HepG2 (cell line): Measurements from ENCODE around the gene TCF20. TPM values are rescaled to one million over a fixed set of nuclear protein-coding genes. Genes with fewer than 3 reads are reported as not detected.

ENCODE experiments used
- ATF7-NPFF ChIP-seq: sonication (generic); formaldehyde crosslinking; IDR thresholded peaks from 2 replicates; pipeline ENCODE4 v1.8.1; 2023; ENCODE audit warnings: mild to moderate bottlenecking, low read depth, missing genetic modification reagents, moderate library complexity
- GPBP1L1 ChIP-seq: sonication (generic); formaldehyde crosslinking; IDR thresholded peaks from 2 replicates; pipeline ENCODE4 v1.5.0; 2020; ENCODE audit warnings: mild to moderate bottlenecking, missing genetic modification reagents
- MEIS2 ChIP-seq: sonication (generic); formaldehyde crosslinking; IDR thresholded peaks from 2 replicates; pipeline ENCODE4 v1.9.0; 2021; ENCODE audit warnings: mild to moderate bottlenecking, missing genetic modification reagents
- NFKB2 ChIP-seq: sonication (generic); formaldehyde crosslinking; IDR thresholded peaks from 2 replicates; pipeline ENCODE4 v1.4.0; 2020; ENCODE audit warnings: missing genetic modification reagents, borderline replicate concordance
- SSRP1 ChIP-seq: IDR thresholded peaks from 2 replicates; pipeline ENCODE4 v1.6.1; 2016; ENCODE audit warnings: control low read depth
- TRIM24 ChIP-seq: sonication (generic); formaldehyde crosslinking; IDR thresholded peaks from 2 replicates; pipeline ENCODE4 v1.8.0; 2022; ENCODE audit warnings: mild to moderate bottlenecking, missing genetic modification reagents
- ZBTB34 ChIP-seq: sonication (generic); formaldehyde crosslinking; IDR thresholded peaks from 2 replicates; pipeline ENCODE4 v1.8.0; 2022; ENCODE audit warnings: mild to moderate bottlenecking, missing genetic modification reagents
- ZMYM2 ChIP-seq: sonication (generic); formaldehyde crosslinking; IDR thresholded peaks from 2 replicates; pipeline ENCODE4 v1.8.0; 2022; ENCODE audit warnings: mild to moderate bottlenecking, missing genetic modification reagents
- ZNF512 ChIP-seq: sonication (generic); formaldehyde crosslinking; IDR thresholded peaks from 2 replicates; pipeline ENCODE4 v1.4.0; 2020; ENCODE audit warnings: mild to moderate bottlenecking, missing genetic modification reagents
- ZNF607 ChIP-seq: sonication (generic); formaldehyde crosslinking; IDR thresholded peaks from 2 replicates; pipeline ENCODE4 v1.5.1; 2020; ENCODE audit warnings: missing genetic modification reagents, mild to moderate bottlenecking, borderline replicate concordance
- ZNF644 ChIP-seq: IDR thresholded peaks from 2 replicates; pipeline ENCODE4 v1.6.1; 2016; ENCODE audit warnings: low read depth
- ZNF652 ChIP-seq: IDR thresholded peaks from 2 replicates; pipeline ENCODE4 v1.6.1; 2016; ENCODE audit warnings: low read depth, borderline replicate concordance
- ZNF691 ChIP-seq: sonication (generic); formaldehyde crosslinking; IDR thresholded peaks from 2 replicates; pipeline ENCODE4 v1.4.0; 2020; ENCODE audit warnings: missing genetic modification reagents, low read depth, mild to moderate bottlenecking, borderline replicate concordance
- ZNF83 ChIP-seq: sonication (generic); formaldehyde crosslinking; IDR thresholded peaks from 2 replicates; pipeline ENCODE4 v1.4.0; 2020; ENCODE audit warnings: missing genetic modification reagents, mild to moderate bottlenecking, borderline replicate concordance
- ZNF891 ChIP-seq: sonication (generic); formaldehyde crosslinking; IDR thresholded peaks from 2 replicates; pipeline ENCODE4 v1.5.0; 2020; ENCODE audit warnings: mild to moderate bottlenecking, missing genetic modification reagents
- polyA plus RNA-seq, 8 experiments: library from polyadenylated mRNA; depleted of rRNA in 3 of 8; stranded (reverse) in 7 of 8; unstranded in 1 of 8; fragments of >200 nt; fragmentation: Illumina TruSeq in 4 of 8; extraction: Trizol in 4 of 8; gene quantifications; 2 replicates each; pipeline versions ENCODE4 v1.2.1 to v1.2.3, GENCODE V29; 2011 to 2016; ENCODE audit warnings: low read depth in 4 of 8, missing spikeins in 1 of 8, mixed read lengths in 1 of 8; ENCODE audit not compliant: insufficient read depth in 1 of 8
- total RNA-seq, 5 experiments: library from RNA; depleted of rRNA; stranded (reverse); fragments of >200 nt; fragmentation: Illumina TruSeq; extraction: Trizol; gene quantifications; 2 replicates each; pipeline ENCODE4 v1.2.3, GENCODE V29; 2016; ENCODE audit warnings: low read depth in 1 of 5
- TF ChIP-seq, protein P1 (sequence below): sonication (generic); formaldehyde crosslinking; IDR thresholded peaks from 2 replicates; pipeline ENCODE4 v1.4.0; 2020; ENCODE audit warnings: missing genetic modification reagents
- TF ChIP-seq, protein P2 (sequence below): sonication (generic); formaldehyde crosslinking; IDR thresholded peaks from 2 replicates; pipeline ENCODE4 v1.4.0; 2020; ENCODE audit warnings: mild to moderate bottlenecking, missing genetic modification reagents
- TF ChIP-seq, protein P3 (sequence below): sonication (generic); formaldehyde crosslinking; IDR thresholded peaks from 2 replicates; pipeline ENCODE4 v1.9.0; 2022; ENCODE audit warnings: missing genetic modification reagents, mild to moderate bottlenecking, borderline replicate concordance

TCF20 gene
- total and polyA plus RNA-seq, 2 of the 13 experiments (the other 11 are each of a cell fraction or from before 2014, with no cell fraction given), result 12.8 to 23.7 TPM

- TF ChIP-seq, protein P1, sequence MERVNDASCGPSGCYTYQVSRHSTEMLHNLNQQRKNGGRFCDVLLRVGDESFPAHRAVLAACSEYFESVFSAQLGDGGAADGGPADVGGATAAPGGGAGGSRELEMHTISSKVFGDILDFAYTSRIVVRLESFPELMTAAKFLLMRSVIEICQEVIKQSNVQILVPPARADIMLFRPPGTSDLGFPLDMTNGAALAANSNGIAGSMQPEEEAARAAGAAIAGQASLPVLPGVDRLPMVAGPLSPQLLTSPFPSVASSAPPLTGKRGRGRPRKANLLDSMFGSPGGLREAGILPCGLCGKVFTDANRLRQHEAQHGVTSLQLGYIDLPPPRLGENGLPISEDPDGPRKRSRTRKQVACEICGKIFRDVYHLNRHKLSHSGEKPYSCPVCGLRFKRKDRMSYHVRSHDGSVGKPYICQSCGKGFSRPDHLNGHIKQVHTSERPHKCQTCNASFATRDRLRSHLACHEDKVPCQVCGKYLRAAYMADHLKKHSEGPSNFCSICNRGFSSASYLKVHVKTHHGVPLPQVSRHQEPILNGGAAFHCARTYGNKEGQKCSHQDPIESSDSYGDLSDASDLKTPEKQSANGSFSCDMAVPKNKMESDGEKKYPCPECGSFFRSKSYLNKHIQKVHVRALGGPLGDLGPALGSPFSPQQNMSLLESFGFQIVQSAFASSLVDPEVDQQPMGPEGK (CRISPR knock-in tag), result peak; percentile 72
- TF ChIP-seq, protein P2, sequence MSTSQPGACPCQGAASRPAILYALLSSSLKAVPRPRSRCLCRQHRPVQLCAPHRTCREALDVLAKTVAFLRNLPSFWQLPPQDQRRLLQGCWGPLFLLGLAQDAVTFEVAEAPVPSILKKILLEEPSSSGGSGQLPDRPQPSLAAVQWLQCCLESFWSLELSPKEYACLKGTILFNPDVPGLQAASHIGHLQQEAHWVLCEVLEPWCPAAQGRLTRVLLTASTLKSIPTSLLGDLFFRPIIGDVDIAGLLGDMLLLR (CRISPR knock-in tag), result 0 out of 2 replicates have a peak, but pooled peaks have one; percentile 55
- TF ChIP-seq ZNF691 (CRISPR knock-in tag) (peak; percentile 95; the same call in 1 of the 2 replicates), MEIS2 (CRISPR knock-in tag) (peak; percentile 48; the same call in 1 of the 2 replicates), NFKB2 (no peak), ZNF83 (CRISPR knock-in tag) (no peak), ZBTB34 (CRISPR knock-in tag) (peak; percentile 60; the same call in 1 of the 2 replicates), GPBP1L1 (CRISPR knock-in tag) (no peak), SSRP1 (CRISPR knock-in tag) (0 out of 2 replicates have a peak, but pooled peaks have one; percentile 51), ZNF652 (CRISPR knock-in tag) (peak; percentile 32; the same call in 1 of the 2 replicates), ATF7-NPFF (CRISPR knock-in tag) (peak; percentile 86), ZNF512 (CRISPR knock-in tag) (no peak), ZNF891 (peak; percentile 46; the same call in 1 of the 2 replicates), TRIM24 (CRISPR knock-in tag) (peak; percentile 89; the same call in 1 of the 2 replicates), ZMYM2 (peak; percentile 98), ZNF607 (peak; percentile 86), ZNF644 (CRISPR knock-in tag) (peak; percentile 64)
- TF ChIP-seq, protein P3, sequence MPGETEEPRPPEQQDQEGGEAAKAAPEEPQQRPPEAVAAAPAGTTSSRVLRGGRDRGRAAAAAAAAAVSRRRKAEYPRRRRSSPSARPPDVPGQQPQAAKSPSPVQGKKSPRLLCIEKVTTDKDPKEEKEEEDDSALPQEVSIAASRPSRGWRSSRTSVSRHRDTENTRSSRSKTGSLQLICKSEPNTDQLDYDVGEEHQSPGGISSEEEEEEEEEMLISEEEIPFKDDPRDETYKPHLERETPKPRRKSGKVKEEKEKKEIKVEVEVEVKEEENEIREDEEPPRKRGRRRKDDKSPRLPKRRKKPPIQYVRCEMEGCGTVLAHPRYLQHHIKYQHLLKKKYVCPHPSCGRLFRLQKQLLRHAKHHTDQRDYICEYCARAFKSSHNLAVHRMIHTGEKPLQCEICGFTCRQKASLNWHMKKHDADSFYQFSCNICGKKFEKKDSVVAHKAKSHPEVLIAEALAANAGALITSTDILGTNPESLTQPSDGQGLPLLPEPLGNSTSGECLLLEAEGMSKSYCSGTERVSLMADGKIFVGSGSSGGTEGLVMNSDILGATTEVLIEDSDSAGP (CRISPR knock-in tag), result peak; percentile 84
These were observed 43.5 kb upstream of the TCF20 start (continued) for GRCh38 chr22:42313804-42314581.
